ENCODE results near the gene TPCN1.

TPCN1 gene

GRCh38 chr12:113318900-113319628 is 97.8 kb downstream of the TPCN1 start:
- Mint-ChIP-seq H3K9me3 (peaks cover 4% of the 10 kb centered on the region), H3K4me3 (no peak overlapping the region), H3K36me3 (ENCODE audit: low read depth) (peaks cover 43% of the 10 kb centered on the region), H3K4me1 (ENCODE audit: low read depth) (no peaks in the 10 kb centered on the region), H3K27ac (no peak overlapping the region), H3K27me3 (no peaks in the 10 kb centered on the region)

DNA sequence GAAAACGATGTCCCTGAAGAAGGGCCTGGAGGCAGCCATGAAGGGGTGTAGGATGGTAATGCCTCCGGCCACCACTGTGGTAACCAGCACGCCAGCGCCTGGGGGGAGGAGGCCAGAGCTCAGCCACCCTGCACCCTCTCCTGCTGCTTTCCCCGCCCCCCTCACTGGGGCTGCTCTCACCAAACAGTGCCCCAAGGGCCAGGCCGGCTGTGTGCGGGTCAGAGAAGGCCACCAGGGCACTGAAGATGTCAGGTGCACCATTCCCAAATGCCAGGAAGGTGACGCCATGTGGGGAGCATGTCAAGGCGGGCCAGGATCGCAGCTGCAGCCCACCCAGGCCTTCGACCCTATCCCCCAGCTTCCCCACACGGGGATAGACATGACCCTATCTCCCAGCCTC is 99.1 kb downstream of the TPCN1 start:
- Mint-ChIP-seq H3K27me3 (no peaks in the 10 kb centered on the region), H3K4me1 (ENCODE audit: low read depth) (peaks cover 3% of the 10 kb centered on the region), H3K4me3 (no peak overlapping the region), H3K27ac (no peak overlapping the region), H3K9me3 (peaks cover 4% of the 10 kb centered on the region), H3K36me3 (ENCODE audit: low read depth) (peaks cover 43% of the 10 kb centered on the region)

GRCh38 chr12:113322343-113322742 is 101.1 kb downstream of the TPCN1 start:
- H3K27me3 Mint-ChIP-seq, result no peaks in the 10 kb centered on the region
- H3K27ac Mint-ChIP-seq, result no peak overlapping the region
- H3K4me1 Mint-ChIP-seq (ENCODE audit: low read depth), result peaks cover 9% of the 10 kb centered on the region
- peaks cover 43% of the 10 kb centered on the region for H3K36me3 Mint-ChIP-seq (ENCODE audit: low read depth)
- no peak overlapping the region for H3K4me3 Mint-ChIP-seq
- H3K9me3 Mint-ChIP-seq, result peaks cover 4% of the 10 kb centered on the region

DNA sequence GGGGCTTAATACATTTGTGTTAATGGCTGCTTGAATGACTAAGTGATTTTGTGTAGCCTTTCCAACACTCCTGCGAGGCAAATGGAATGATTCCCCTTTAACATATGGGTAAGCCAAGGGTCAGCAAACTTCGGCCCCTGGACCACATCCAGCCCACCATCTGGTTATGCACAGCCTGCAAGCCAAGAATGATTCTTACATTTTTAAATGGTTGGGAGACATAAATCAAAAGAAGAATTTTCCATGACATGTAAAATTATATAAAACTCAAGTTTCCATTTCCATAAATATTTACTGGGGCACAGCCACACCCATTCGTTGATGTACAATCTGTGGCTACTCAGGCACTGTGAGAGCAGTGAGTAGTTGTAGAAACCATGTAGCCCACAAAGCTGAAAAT is 104.7 kb downstream of the TPCN1 start:
- Mint-ChIP-seq H3K4me1 (ENCODE audit: low read depth) (peaks cover 13% of the 10 kb centered on the region), H3K27me3 (no peaks in the 10 kb centered on the region), H3K36me3 (ENCODE audit: low read depth) (peaks cover 32% of the 10 kb centered on the region), H3K4me3 (no peak overlapping the region), H3K27ac (no peak overlapping the region), H3K9me3 (no peaks in the 10 kb centered on the region)

GRCh38 chr12:113326775-113327395 is 105.6 kb downstream of the TPCN1 start:
- peaks cover 13% of the 10 kb centered on the region for H3K4me1 Mint-ChIP-seq (ENCODE audit: low read depth)

GRCh38 chr12:113328368-113328889 is 107.2 kb downstream of the TPCN1 start:
- peaks cover 23% of the 10 kb centered on the region for H3K4me1 Mint-ChIP-seq (ENCODE audit: low read depth)
- H3K36me3 Mint-ChIP-seq (ENCODE audit: low read depth), result peaks cover 32% of the 10 kb centered on the region
- H3K27me3 Mint-ChIP-seq, result no peaks in the 10 kb centered on the region
- H3K27ac Mint-ChIP-seq, result no peak overlapping the region
- no peaks in the 10 kb centered on the region for H3K9me3 Mint-ChIP-seq
- H3K4me3 Mint-ChIP-seq, result no peak overlapping the region

More at GRCh38 chr12:113326775-113327395, 105.6 kb downstream of the TPCN1 start:
- H3K27me3 Mint-ChIP-seq, result no peaks in the 10 kb centered on the region
- H3K9me3 Mint-ChIP-seq, result no peaks in the 10 kb centered on the region
- no peak overlapping the region for H3K4me3 Mint-ChIP-seq
- no peak overlapping the region for H3K27ac Mint-ChIP-seq
- peaks cover 29% of the 10 kb centered on the region for H3K36me3 Mint-ChIP-seq (ENCODE audit: low read depth)

DNA sequence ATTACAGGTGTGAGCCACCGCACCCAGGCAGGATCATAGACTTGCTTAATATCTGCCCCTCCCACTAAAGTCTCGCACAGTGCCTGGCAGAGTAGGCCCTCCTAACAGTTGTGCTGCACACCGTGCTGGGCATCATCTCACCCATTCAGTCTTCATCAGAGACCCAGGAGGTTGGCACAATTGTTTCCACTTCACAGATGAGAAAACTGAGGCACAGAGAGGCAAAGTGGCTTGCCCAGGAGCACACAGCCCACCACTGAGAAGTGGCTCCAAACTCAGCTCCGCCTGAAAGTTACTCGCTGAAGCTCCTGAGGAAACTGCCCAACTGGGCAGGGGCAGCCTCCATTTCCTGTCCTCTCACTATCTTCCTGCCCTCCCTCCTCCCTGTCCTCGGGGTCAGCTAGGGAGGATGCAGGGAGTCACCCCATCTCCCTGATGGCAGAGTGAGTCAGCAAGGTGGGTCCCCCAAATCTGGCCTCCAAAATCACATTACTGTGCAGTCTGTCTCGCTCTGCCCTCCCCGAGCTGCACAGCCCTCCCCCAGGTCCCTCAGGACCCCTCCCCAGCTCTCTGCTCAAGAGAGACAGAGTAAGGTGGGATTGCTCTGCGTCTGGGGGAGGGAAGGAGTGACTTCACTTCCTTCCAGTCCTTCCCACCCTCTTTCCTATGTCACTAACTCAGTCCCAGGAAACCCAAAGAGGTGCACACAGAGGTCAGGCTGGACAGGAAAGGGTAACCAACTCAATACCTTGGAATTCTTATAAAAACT is 107.9 kb downstream of the TPCN1 start:
- no peak overlapping the region for H3K4me3 Mint-ChIP-seq
- peak overlapping the region; percentile 18 for H3K27ac Mint-ChIP-seq
- H3K9me3 Mint-ChIP-seq, result no peaks in the 10 kb centered on the region
- H3K27me3 Mint-ChIP-seq, result no peaks in the 10 kb centered on the region
- H3K36me3 Mint-ChIP-seq (ENCODE audit: low read depth), result peaks cover 32% of the 10 kb centered on the region
- H3K4me1 Mint-ChIP-seq (ENCODE audit: low read depth), result peaks cover 31% of the 10 kb centered on the region

DNA sequence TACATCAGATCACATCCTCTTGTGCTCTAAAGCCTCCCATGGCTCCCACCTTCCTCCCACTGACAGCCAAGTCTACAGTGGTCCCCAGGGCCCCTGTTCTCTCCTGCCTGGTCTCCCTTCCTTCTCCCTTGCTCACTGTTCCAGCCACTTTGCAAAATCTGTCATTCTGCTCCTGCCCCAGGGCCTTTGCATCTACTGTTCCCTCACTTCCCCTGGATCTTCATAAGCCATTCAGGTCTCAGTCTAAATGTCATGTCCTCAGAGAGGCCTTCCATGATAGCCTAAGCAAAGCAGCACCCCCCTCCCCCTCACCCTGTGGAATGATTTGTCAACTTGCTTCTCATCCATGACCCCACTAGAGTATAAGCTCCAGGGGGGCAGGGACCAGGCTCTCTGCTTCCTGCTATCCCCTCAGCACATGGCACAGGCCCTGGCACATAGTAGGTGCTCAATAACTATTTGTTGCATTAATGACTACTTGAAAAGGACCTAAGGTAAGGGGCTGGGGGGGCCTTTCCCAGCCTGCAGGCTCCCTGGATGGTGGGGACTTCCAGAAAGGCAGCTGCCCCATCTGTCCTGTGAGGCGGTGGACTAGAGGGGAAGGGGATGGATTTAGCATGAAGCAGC is 108.6 kb downstream of the TPCN1 start:
- Mint-ChIP-seq H3K27ac (peak overlapping the region; percentile 18), H3K36me3 (ENCODE audit: low read depth) (peaks cover 31% of the 10 kb centered on the region), H3K4me3 (no peak overlapping the region), H3K9me3 (no peaks in the 10 kb centered on the region), H3K4me1 (ENCODE audit: low read depth) (peaks cover 34% of the 10 kb centered on the region), H3K27me3 (no peaks in the 10 kb centered on the region)

- H3K36me3 Mint-ChIP-seq (ENCODE audit: low read depth), result peaks cover 28% of the 10 kb centered on the region
- no peaks in the 10 kb centered on the region for H3K9me3 Mint-ChIP-seq
- H3K27ac Mint-ChIP-seq, result peak overlapping the region; percentile 71
- H3K4me1 Mint-ChIP-seq (ENCODE audit: low read depth), result peaks cover 32% of the 10 kb centered on the region
- no peaks in the 10 kb centered on the region for H3K27me3 Mint-ChIP-seq
- no peak overlapping the region for H3K4me3 Mint-ChIP-seq
Observed at GRCh38 chr12:113330505-113330904, 109.2 kb downstream of the TPCN1 start.

DNA sequence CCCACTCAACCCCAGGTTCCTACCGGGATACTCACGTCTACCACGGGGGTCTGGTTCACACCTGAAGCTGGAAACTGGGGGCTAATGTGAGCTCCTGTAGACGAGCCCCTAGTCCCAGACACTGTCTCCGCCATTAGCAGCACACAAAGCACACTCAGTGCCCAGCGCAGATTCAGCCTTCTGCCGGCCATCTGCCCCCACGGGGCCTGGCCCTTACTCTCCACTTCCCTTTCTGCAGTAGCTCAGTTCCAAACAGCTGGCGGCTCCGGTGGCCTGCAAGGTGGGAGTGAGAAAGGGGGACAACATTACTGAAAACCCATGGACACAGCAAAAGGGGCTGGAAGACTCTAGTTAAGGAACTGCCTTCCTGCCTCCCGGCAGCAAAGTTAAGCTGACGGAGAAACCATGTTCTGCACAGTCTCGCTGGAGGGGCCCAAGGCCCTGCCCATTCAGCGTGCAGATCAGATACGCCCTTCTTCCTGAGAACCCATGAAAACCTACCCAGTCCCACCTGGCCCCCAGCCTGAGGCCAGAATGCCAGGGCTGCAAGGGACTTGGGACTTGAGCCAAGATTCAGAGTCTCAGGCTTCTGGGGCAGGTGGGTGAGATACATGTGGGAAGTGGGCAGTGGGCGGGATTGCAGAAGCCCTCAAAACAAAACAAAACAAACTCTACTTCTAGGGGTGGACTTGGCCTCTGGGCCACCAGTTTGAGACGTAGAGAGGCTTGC is 111.6 kb downstream of the TPCN1 start:
- peaks cover 27% of the 10 kb centered on the region for H3K4me1 Mint-ChIP-seq (ENCODE audit: low read depth)
- no peaks in the 10 kb centered on the region for H3K27me3 Mint-ChIP-seq
- H3K27ac Mint-ChIP-seq, result no peak overlapping the region
- peaks cover 28% of the 10 kb centered on the region for H3K36me3 Mint-ChIP-seq (ENCODE audit: low read depth)
- H3K9me3 Mint-ChIP-seq, result no peaks in the 10 kb centered on the region
- peak overlapping the region; percentile 98 for H3K4me3 Mint-ChIP-seq

GRCh38 chr12:113333418-113333750 is 112.1 kb downstream of the TPCN1 start:
- peaks cover 24% of the 10 kb centered on the region for H3K36me3 Mint-ChIP-seq (ENCODE audit: low read depth)
- no peaks in the 10 kb centered on the region for H3K27me3 Mint-ChIP-seq
- H3K4me1 Mint-ChIP-seq (ENCODE audit: low read depth), result peaks cover 25% of the 10 kb centered on the region
- H3K9me3 Mint-ChIP-seq, result no peaks in the 10 kb centered on the region
- H3K27ac Mint-ChIP-seq, result no peak overlapping the region
- peak overlapping the region; percentile 98 for H3K4me3 Mint-ChIP-seq

- H3K27ac Mint-ChIP-seq, result peak overlapping the region; percentile 88
- peak overlapping the region; percentile 98 for H3K4me3 Mint-ChIP-seq
Observed at GRCh38 chr12:113333877-113334785, 112.9 kb downstream of the TPCN1 start.

GRCh38 chr12:113334786-113335539 is 113.7 kb downstream of the TPCN1 start, which contains the start of gene SLC8B1:
Gene SLC8B1 (minus strand): TSS chr12:113335109. CDS start chr12:113332878, 2,231 bp downstream.
- peaks cover 23% of the 10 kb centered on the region for H3K4me1 Mint-ChIP-seq (ENCODE audit: low read depth)
- H3K27me3 Mint-ChIP-seq, result no peaks in the 10 kb centered on the region
- H3K27ac Mint-ChIP-seq, result peak within 1 kb of the TSS; percentile 88
- H3K9me3 Mint-ChIP-seq, result no peaks in the 10 kb centered on the region
- peak within 1 kb of the TSS; percentile 98 for H3K4me3 Mint-ChIP-seq
- H3K36me3 Mint-ChIP-seq (ENCODE audit: low read depth), result peaks cover 21% of the 10 kb centered on the region

More at GRCh38 chr12:113333877-113334785, 112.9 kb downstream of the TPCN1 start:
- peaks cover 23% of the 10 kb centered on the region for H3K4me1 Mint-ChIP-seq (ENCODE audit: low read depth)
- H3K9me3 Mint-ChIP-seq, result no peaks in the 10 kb centered on the region
- H3K36me3 Mint-ChIP-seq (ENCODE audit: low read depth), result peaks cover 21% of the 10 kb centered on the region
- no peaks in the 10 kb centered on the region for H3K27me3 Mint-ChIP-seq

Data from stimulated activated naive CD8-positive, alpha-beta T cell treated with anti-CD3 and anti-CD28 coated beads, Interleukin-15, Interleukin-2, amounts not matched to agents 100 ng/mL and 50 ng/mL, for 24 hours (primary cell).